Trophoblast cell (in vitro differentiated cells and primary cell): ENCODE data around the gene EGLN2.
"Not testable (repeated sequence)": the region's sequence is repeated elsewhere in the genome, so short reads cannot be mapped to it uniquely, and the experiment has no call there.

Source experiments
- DNase-seq, 2 donors: peaks; one replicate each; pipeline ENCODE4 v3.0.0-alpha.2; 2016
- H2AFZ ChIP-seq: 2 replicates; pipeline ENCODE4 v1.6.1; 2013; ENCODE audit warnings: low read length, moderate library complexity, mild to moderate bottlenecking; ENCODE audit not compliant: insufficient read depth, poor library complexity
- H2AK5ac ChIP-seq: 2 replicates; pipeline ENCODE4 v1.6.1; 2013; ENCODE audit warnings: mild to moderate bottlenecking, low read length
- H2BK120ac ChIP-seq: 2 replicates; pipeline ENCODE4 v1.6.1; 2013; ENCODE audit warnings: low read length, mild to moderate bottlenecking, moderate library complexity; ENCODE audit not compliant: insufficient read depth, poor library complexity
- H2BK12ac ChIP-seq: 2 replicates; pipeline ENCODE4 v1.6.1; 2013; ENCODE audit warnings: mild to moderate bottlenecking, low read length, moderate library complexity
- H2BK5ac ChIP-seq: 2 replicates; pipeline ENCODE4 v1.6.1; 2013; ENCODE audit warnings: low read length, low read depth, moderate library complexity, mild to moderate bottlenecking; ENCODE audit not compliant: poor library complexity
- H3K14ac ChIP-seq: 2 replicates; pipeline ENCODE4 v1.6.1; 2013; ENCODE audit warnings: mild to moderate bottlenecking, low read length
- H3K18ac ChIP-seq: 2 replicates; pipeline ENCODE4 v1.6.1; 2013; ENCODE audit warnings: mild to moderate bottlenecking, low read length
- H3K23ac ChIP-seq: 2 replicates; pipeline ENCODE4 v1.6.1; 2013; ENCODE audit warnings: low read length
- H3K27ac ChIP-seq: 2 replicates; pipeline ENCODE4 v1.5.1; 2013; ENCODE audit warnings: low read depth, mild to moderate bottlenecking, inconsistent platforms, low read length, moderate library complexity
- H3K27me3 ChIP-seq: 2 replicates; pipeline ENCODE4 v1.6.1; 2013; ENCODE audit warnings: inconsistent platforms, mild to moderate bottlenecking, low read length, moderate library complexity; ENCODE audit not compliant: insufficient read depth
- H3K36me3 ChIP-seq, 2 experiments: 1 replicate in 1 of 2; 2 replicates in 1 of 2; pipeline ENCODE4 v1.6.1; 2013; ENCODE audit warnings: low read length in 2 of 2, mild to moderate bottlenecking in 2 of 2, moderate library complexity in 1 of 2; ENCODE audit not compliant: insufficient read depth in 2 of 2, control insufficient read depth in 1 of 2
- H3K4ac ChIP-seq: 2 replicates; pipeline ENCODE4 v1.6.1; 2013; ENCODE audit warnings: low read depth, mild to moderate bottlenecking, low read length, moderate library complexity
- H3K4me1 ChIP-seq, 2 experiments: 1 replicate in 1 of 2; 2 replicates in 1 of 2; pipeline ENCODE4 v1.6.1; 2013; ENCODE audit warnings: low read length in 2 of 2, mild to moderate bottlenecking in 2 of 2, moderate library complexity in 1 of 2; ENCODE audit not compliant: insufficient read depth in 2 of 2, control insufficient read depth in 1 of 2
- H3K4me2 ChIP-seq: 2 replicates; pipeline ENCODE4 v1.6.1; 2013; ENCODE audit warnings: inconsistent platforms, mild to moderate bottlenecking, low read length, moderate library complexity
- H3K4me3 ChIP-seq: 2 replicates; pipeline ENCODE4 v1.5.1; 2013; ENCODE audit warnings: mild to moderate bottlenecking, low read depth, low read length, inconsistent platforms
- H3K79me1 ChIP-seq: one replicate; pipeline ENCODE4 v1.6.1; 2013; ENCODE audit warnings: low read length
- H3K79me2 ChIP-seq: 2 replicates; pipeline ENCODE4 v1.6.1; 2013; ENCODE audit warnings: low read length, mild to moderate bottlenecking; ENCODE audit not compliant: control insufficient read depth, insufficient read depth, poor library complexity
- H3K9ac ChIP-seq: 2 replicates; pipeline ENCODE4 v1.6.1; 2013; ENCODE audit warnings: mild to moderate bottlenecking, low read length
- H3K9me3 ChIP-seq: 2 replicates; pipeline ENCODE4 v1.6.1; 2013; ENCODE audit warnings: low read depth, mild to moderate bottlenecking, control low read depth, inconsistent platforms, low read length; ENCODE audit not compliant: insufficient read depth
- H4K12ac ChIP-seq: 2 replicates; pipeline ENCODE4 v1.6.1; 2013; ENCODE audit warnings: low read depth, mild to moderate bottlenecking, low read length, moderate library complexity
- H4K8ac ChIP-seq: 2 replicates; pipeline ENCODE4 v1.6.1; 2013; ENCODE audit warnings: low read depth, mild to moderate bottlenecking, low read length, moderate library complexity
- H4K91ac ChIP-seq: one replicate; pipeline ENCODE4 v1.6.1; 2013; ENCODE audit warnings: low read depth, mild to moderate bottlenecking, low read length, moderate library complexity
- WGBS: extraction: QIAGEN DNeasy Blood & Tissue Kit; methylation state at CpG from one replicate; pipeline ENCODE4 v1.1.7; 2013; ENCODE audit warnings: missing lambda C conversion rate; ENCODE audit not compliant: insufficient read length, insufficient coverage; ENCODE audit errors: extremely low coverage; 5-methylcytosine and 5-hydroxymethylcytosine counted together

Gene EGLN2

DNA sequence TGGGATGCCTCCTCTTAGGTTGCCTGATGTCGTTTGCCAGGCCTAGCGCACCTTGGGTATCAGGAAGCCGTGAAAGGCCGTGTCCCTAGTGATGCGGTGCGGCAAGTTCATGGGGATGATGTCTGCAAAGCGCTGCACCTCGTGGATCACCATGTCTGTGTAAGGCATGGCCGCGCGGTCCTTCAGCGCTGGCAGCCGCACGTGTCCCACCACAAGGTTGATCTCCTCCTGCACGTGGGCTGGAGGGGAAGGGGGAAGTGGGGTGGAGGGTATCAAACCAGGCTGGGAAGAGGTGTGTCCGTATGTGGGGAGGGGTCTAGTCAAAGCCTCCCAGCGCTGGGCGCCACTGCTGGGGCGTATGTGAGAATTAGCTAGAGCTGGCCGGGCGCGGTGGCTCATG lies 23.2 kb downstream of the EGLN2 start:
- no peak overlapping the region for H3K14ac ChIP-seq
- no peaks in the 10 kb centered on the region for H3K9me3 ChIP-seq
- H3K79me2 ChIP-seq: no peaks in the 10 kb centered on the region
- H3K27me3 ChIP-seq: no peaks in the 10 kb centered on the region
- no peak overlapping the region for H3K4ac ChIP-seq
- H3K79me1 ChIP-seq: peaks cover 3% of the 10 kb centered on the region
- no peak overlapping the region for H2BK12ac ChIP-seq
- no CpG with 5 or more reads among the region's 22 CpGs for WGBS
- no peak overlapping the region for H3K18ac ChIP-seq
- no peak overlapping the region for H3K27ac ChIP-seq
- peak overlapping the region; percentile 47 for H2AK5ac ChIP-seq
- H3K4me2 ChIP-seq: no peak overlapping the region
- peak overlapping the region; percentile 7 for H2BK120ac ChIP-seq
- no peak overlapping the region for H2BK5ac ChIP-seq
- no peak overlapping the region for H3K23ac ChIP-seq
- peaks cover 12 to 16% of the 10 kb centered on the region in 2 experiments for H3K4me1 ChIP-seq
- DNase-seq: no peak
- H3K9ac ChIP-seq: no peak overlapping the region
- H4K12ac ChIP-seq: no peak overlapping the region
- H4K91ac ChIP-seq: no peak overlapping the region
- H3K4me3 ChIP-seq: no peak overlapping the region
- peaks cover 0 to 2% of the 10 kb centered on the region in 2 experiments for H3K36me3 ChIP-seq
- H2AFZ ChIP-seq: no peak overlapping the region
- no peak overlapping the region for H4K8ac ChIP-seq

DNA sequence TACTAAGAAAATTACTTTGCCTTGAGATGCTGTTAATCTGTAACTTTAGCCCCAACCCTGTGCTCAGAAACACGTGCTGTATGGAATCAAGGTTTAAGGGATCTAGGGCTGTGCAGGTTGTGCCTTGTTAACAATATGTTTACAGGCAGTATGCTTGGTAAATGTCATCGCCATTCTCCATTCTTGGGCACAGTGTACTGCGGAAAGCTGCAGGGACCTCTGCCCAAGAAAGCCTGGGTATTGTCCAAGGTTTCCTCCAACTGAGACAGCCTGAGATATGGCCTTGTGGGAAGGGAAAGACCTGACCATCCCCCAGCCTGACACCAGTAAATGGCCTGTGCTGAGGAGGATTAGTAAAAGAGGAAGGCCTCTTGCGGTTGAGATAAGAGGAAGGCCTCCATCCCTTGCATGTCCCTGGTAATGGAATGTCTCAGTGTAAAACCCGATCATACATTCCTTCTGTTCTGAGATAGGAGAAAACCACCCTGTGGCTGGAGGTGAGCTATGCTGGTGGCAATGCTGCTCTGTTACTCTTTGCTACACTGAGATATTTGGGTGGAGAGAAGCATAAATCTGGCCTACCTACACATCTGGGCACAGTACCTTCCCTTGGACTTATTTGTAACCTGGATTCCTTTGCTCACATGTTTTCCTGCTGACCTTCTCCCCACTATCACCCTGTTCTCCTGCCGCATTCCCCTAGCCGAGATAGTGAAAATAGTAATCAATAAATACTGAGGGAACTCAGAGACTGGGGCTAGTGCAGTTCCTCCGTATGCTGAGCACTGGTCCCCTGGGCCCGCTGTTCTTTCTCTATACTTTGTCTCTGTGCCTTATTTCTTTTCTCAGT lies 23.9 kb downstream of the EGLN2 start:
- not testable (repeated sequence) for H4K12ac ChIP-seq

DNA sequence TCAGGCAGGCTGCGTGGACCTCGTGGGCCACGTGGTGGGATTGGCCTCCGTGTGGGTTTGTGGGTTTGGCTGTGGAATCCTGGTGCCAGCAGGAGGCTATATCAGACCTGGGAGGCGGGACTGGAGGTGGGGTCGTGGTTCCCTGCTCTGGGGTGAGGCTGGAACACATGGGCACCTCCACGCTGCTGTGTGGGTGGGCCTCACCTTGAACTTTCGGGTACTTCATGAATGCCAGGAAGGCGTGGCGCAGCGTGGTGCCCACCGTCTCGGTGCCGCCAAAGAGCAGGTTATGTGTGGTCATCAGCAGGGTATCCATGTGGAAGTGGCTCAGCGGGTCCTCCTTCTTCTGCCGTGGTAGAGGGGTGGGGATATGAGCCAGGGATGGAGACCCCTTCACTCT lies 25.9 kb downstream of the EGLN2 start:
- H2AK5ac ChIP-seq, H4K8ac ChIP-seq, H3K23ac ChIP-seq, H2BK120ac ChIP-seq, H3K9me3 ChIP-seq, H4K91ac ChIP-seq, H3K79me2 ChIP-seq, H3K14ac ChIP-seq, H3K79me1 ChIP-seq, H3K27me3 ChIP-seq, H3K4ac ChIP-seq, H3K18ac ChIP-seq, H3K36me3 ChIP-seq, H2BK12ac ChIP-seq, H3K4me2 ChIP-seq, H2AFZ ChIP-seq, DNase-seq, H2BK5ac ChIP-seq, H4K12ac ChIP-seq, H3K4me3 ChIP-seq, H3K27ac ChIP-seq, H3K9ac ChIP-seq: not testable (repeated sequence)
- WGBS: no CpG with 5 or more reads among the region's 16 CpGs
- H3K4me1 ChIP-seq: peaks cover 8 to 16% of the 10 kb centered on the region in 2 experiments

More for the DNA sequence above, 23.9 kb downstream of the EGLN2 start:
- not testable (repeated sequence) for H3K4me2 ChIP-seq, H2BK12ac ChIP-seq, H3K36me3 ChIP-seq, H3K23ac ChIP-seq, H3K4me3 ChIP-seq, H2BK120ac ChIP-seq, H4K91ac ChIP-seq, H3K4ac ChIP-seq, H3K14ac ChIP-seq, H3K9ac ChIP-seq, H3K18ac ChIP-seq, H3K79me2 ChIP-seq, H3K27me3 ChIP-seq, H2AFZ ChIP-seq, H2AK5ac ChIP-seq, H3K79me1 ChIP-seq, H3K9me3 ChIP-seq
- peak; percentile 70 to 86 for DNase-seq
- H3K4me1 ChIP-seq: peaks cover 12 to 16% of the 10 kb centered on the region in 2 experiments
- H3K27ac ChIP-seq: peak overlapping the region; percentile 49
- peak overlapping the region; percentile 23 for H4K8ac ChIP-seq
- peak overlapping the region; percentile 19 for H2BK5ac ChIP-seq
- no CpG with 5 or more reads among the region's 9 CpGs for WGBS

DNA sequence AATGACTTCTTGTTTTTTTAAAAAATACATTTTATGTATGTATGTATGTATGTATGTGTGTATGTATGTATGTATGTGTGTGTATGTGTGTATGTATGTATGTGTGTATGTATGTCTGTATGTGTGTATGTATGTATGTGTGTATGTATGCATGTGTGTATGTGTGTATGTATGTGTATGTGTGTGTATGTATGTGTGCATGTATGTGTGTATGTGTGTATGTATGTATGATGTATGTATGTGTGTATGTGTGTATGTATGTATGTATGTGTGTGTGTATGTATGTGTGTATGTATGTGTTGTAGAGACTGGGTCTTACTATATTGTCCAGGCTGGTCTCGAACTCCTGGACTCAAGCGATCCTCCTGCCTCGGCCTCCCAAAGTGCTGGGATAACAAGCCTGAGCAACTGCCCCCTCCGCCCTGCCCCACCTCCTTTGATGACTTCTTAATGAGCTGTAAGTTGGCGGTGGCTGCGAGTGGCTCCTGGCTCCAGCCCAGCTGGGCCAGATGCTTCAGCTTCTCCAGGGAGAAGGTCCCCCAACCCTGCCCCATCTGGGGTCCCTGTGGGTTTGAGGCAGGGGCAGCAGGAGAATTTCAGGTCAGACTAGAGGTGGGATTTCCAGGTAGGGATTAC lies 26.6 kb downstream of the EGLN2 start:
- H3K9ac ChIP-seq, H2BK5ac ChIP-seq, H2BK120ac ChIP-seq, H3K9me3 ChIP-seq, H2BK12ac ChIP-seq, H3K4me2 ChIP-seq, H3K23ac ChIP-seq, H3K14ac ChIP-seq, H3K27ac ChIP-seq, H3K18ac ChIP-seq, H3K4me3 ChIP-seq, DNase-seq, H3K79me2 ChIP-seq, H4K91ac ChIP-seq, H3K36me3 ChIP-seq, H2AK5ac ChIP-seq, H2AFZ ChIP-seq, H3K79me1 ChIP-seq, H3K27me3 ChIP-seq, H3K4ac ChIP-seq, H4K8ac ChIP-seq, H4K12ac ChIP-seq: not testable (repeated sequence)
- peaks cover 8 to 16% of the 10 kb centered on the region in 2 experiments for H3K4me1 ChIP-seq
- WGBS: no CpG with 5 or more reads among the region's 6 CpGs
